Body of pancreas (tissue), 4 donors: ENCODE results near the gene HSPG2.

ENCODE experiments used
- POLR2A ChIP-seq, 3 donors: fragments of 450-650 bp; IDR thresholded peaks; one replicate each; pipeline ENCODE4 v1.6.1; 2016; ENCODE audit warnings: antibody characterized with exemption in 3 of 3, mild to moderate bottlenecking in 2 of 3
- TF ChIP-seq, protein P1 (sequence below), 7 experiments: fragments of 450-650 bp in 4 of 7; fragments of 200-600 bp in 3 of 7; sonication (generic) in 3 of 7; IDR thresholded peaks; one replicate each; pipeline ENCODE4 v1.5.1; 2016 to 2019; ENCODE audit warnings: antibody characterized with exemption in 7 of 7

- TF ChIP-seq, protein P1, sequence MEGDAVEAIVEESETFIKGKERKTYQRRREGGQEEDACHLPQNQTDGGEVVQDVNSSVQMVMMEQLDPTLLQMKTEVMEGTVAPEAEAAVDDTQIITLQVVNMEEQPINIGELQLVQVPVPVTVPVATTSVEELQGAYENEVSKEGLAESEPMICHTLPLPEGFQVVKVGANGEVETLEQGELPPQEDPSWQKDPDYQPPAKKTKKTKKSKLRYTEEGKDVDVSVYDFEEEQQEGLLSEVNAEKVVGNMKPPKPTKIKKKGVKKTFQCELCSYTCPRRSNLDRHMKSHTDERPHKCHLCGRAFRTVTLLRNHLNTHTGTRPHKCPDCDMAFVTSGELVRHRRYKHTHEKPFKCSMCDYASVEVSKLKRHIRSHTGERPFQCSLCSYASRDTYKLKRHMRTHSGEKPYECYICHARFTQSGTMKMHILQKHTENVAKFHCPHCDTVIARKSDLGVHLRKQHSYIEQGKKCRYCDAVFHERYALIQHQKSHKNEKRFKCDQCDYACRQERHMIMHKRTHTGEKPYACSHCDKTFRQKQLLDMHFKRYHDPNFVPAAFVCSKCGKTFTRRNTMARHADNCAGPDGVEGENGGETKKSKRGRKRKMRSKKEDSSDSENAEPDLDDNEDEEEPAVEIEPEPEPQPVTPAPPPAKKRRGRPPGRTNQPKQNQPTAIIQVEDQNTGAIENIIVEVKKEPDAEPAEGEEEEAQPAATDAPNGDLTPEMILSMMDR (IDR thresholded peaks at IDR 0.05): no peak
- TF ChIP-seq POLR2A (IDR thresholded peaks at IDR 0.05): peak in 1 of 3 donors; percentile 0
These were observed 611 bp downstream of the HSPG2 start for GRCh38 chr1:21936366-21937031.
